ENCODE results near the gene ANO10. TPM values are rescaled to one million over a fixed set of nuclear protein-coding genes. Genes with fewer than 3 reads are reported as not detected.
"Not testable (repeated sequence)": the region's sequence is repeated elsewhere in the genome, so short reads cannot be mapped to it uniquely, and the experiment has no call there.

ANO10 gene
- total RNA-seq, 1 experiment from 2014 or later: 15.0 TPM

- CTCF ChIA-PET: no interaction called here
These were observed 135.9 kb downstream of the ANO10 start for GRCh38 chr3:43485931-43486330.

GRCh38 chr3:43484926-43485488 is 136.8 kb downstream of the ANO10 start:
- Mint-ChIP-seq H3K27me3 (ENCODE audit: insufficient read depth, unreplicated experiment) (no peaks in the 10 kb centered on the region), H3K27ac (ENCODE audit: low read depth, unreplicated experiment) (no peak overlapping the region), H3K36me3 (ENCODE audit: insufficient read depth, unreplicated experiment) (no peaks in the 10 kb centered on the region), H3K4me1 (ENCODE audit: insufficient read depth, unreplicated experiment) (no peaks in the 10 kb centered on the region), H3K4me3 (ENCODE audit: unreplicated experiment) (no peak overlapping the region), H3K9me3 (ENCODE audit: unreplicated experiment) (no peaks in the 10 kb centered on the region)
- BruUV-seq (replicated peaks): no TSS peak
- CTCF ChIA-PET: interaction anchor here (0.9 kb wide), 1 partner anchor 329 kb away, joined by 3 read pairs; no protein-coding TSS in a partner anchor
- intact Hi-C loops (cut with micrococcal nuclease): no loop called here
- no peak for DNase-seq (ENCODE audit: unreplicated experiment)
- TF ChIP-seq, protein P1, sequence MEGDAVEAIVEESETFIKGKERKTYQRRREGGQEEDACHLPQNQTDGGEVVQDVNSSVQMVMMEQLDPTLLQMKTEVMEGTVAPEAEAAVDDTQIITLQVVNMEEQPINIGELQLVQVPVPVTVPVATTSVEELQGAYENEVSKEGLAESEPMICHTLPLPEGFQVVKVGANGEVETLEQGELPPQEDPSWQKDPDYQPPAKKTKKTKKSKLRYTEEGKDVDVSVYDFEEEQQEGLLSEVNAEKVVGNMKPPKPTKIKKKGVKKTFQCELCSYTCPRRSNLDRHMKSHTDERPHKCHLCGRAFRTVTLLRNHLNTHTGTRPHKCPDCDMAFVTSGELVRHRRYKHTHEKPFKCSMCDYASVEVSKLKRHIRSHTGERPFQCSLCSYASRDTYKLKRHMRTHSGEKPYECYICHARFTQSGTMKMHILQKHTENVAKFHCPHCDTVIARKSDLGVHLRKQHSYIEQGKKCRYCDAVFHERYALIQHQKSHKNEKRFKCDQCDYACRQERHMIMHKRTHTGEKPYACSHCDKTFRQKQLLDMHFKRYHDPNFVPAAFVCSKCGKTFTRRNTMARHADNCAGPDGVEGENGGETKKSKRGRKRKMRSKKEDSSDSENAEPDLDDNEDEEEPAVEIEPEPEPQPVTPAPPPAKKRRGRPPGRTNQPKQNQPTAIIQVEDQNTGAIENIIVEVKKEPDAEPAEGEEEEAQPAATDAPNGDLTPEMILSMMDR (IDR thresholded peaks at IDR 0.05; ENCODE audit: unreplicated experiment): no peak
- POLR2A ChIA-PET: no interaction called here

More at GRCh38 chr3:43485931-43486330, 135.9 kb downstream of the ANO10 start:
- Mint-ChIP-seq H3K4me3 (ENCODE audit: unreplicated experiment) (no peak overlapping the region), H3K4me1 (ENCODE audit: insufficient read depth, unreplicated experiment) (no peaks in the 10 kb centered on the region), H3K9me3 (ENCODE audit: unreplicated experiment) (no peaks in the 10 kb centered on the region), H3K27me3 (ENCODE audit: insufficient read depth, unreplicated experiment) (no peaks in the 10 kb centered on the region), H3K27ac (ENCODE audit: low read depth, unreplicated experiment) (no peak overlapping the region), H3K36me3 (ENCODE audit: insufficient read depth, unreplicated experiment) (no peaks in the 10 kb centered on the region)
- TF ChIP-seq, protein P1 (IDR thresholded peaks at IDR 0.05; ENCODE audit: unreplicated experiment): no peak
- no peak for DNase-seq (ENCODE audit: unreplicated experiment)
- no TSS peak for BruUV-seq (replicated peaks)
- POLR2A ChIA-PET: no interaction called here
- intact Hi-C loops (cut with micrococcal nuclease): no loop called here

GRCh38 chr3:43481375-43481774 is 140.4 kb downstream of the ANO10 start:
- Mint-ChIP-seq H3K27ac (ENCODE audit: low read depth, unreplicated experiment) (no peak overlapping the region), H3K4me3 (ENCODE audit: unreplicated experiment) (no peak overlapping the region), H3K4me1 (ENCODE audit: insufficient read depth, unreplicated experiment) (no peaks in the 10 kb centered on the region)

DNA sequence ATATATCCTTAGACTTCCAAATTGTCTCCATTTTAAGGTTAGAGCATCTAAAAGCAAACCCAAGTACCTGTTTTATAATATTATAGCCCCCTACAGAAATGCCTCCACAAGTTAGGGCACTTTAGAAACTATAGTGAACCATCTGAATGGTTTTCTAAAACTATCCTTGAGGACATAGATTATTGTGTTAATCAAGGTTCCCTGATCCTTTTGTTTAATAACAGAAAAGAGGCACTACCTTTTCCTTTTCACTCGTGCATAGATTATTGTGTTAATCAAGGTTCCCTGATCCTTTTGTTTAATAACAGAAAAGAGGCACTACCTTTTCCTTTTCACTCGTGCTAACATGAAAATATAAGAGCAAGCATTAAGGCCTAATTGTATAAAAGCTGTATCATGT is 143.0 kb downstream of the ANO10 start:
- BruUV-seq (replicated peaks); intact Hi-C loops (cut with micrococcal nuclease); CTCF ChIA-PET; H3K4me1 Mint-ChIP-seq (ENCODE audit: insufficient read depth, unreplicated experiment); H3K36me3 Mint-ChIP-seq (ENCODE audit: insufficient read depth, unreplicated experiment); POLR2A ChIA-PET; H3K9me3 Mint-ChIP-seq (ENCODE audit: unreplicated experiment); DNase-seq (ENCODE audit: unreplicated experiment); H3K27ac Mint-ChIP-seq (ENCODE audit: low read depth, unreplicated experiment); H3K4me3 Mint-ChIP-seq (ENCODE audit: unreplicated experiment); H3K27me3 Mint-ChIP-seq (ENCODE audit: insufficient read depth, unreplicated experiment): not testable (repeated sequence)

More at GRCh38 chr3:43481375-43481774, 140.4 kb downstream of the ANO10 start:
- Mint-ChIP-seq H3K27me3 (ENCODE audit: insufficient read depth, unreplicated experiment) (no peaks in the 10 kb centered on the region), H3K36me3 (ENCODE audit: insufficient read depth, unreplicated experiment) (no peaks in the 10 kb centered on the region), H3K9me3 (ENCODE audit: unreplicated experiment) (no peaks in the 10 kb centered on the region)
- intact Hi-C loops (cut with micrococcal nuclease): no loop called here
- DNase-seq (ENCODE audit: unreplicated experiment): no peak
- POLR2A ChIA-PET: no interaction called here
- BruUV-seq (replicated peaks): no TSS peak
- TF ChIP-seq, protein P1 (IDR thresholded peaks at IDR 0.05; ENCODE audit: unreplicated experiment): no peak
- CTCF ChIA-PET: no interaction called here

Measured in MCF 10A (cell line).